NCI-H526 treated with DMSO at 0.1 percent for 48 hours (cell line): ENCODE data around the gene PDE8A.

Experiments used
- DNase-seq: peaks from one replicate; lab custom pipeline; 2025; lab: John Stamatoyannopoulos, UW

Gene PDE8A

GRCh38 chr15:85035980-85036379 is 54.3 kb downstream of the PDE8A start:
- no peak for DNase-seq

- no peak for DNase-seq
These were observed 55.1 kb downstream of the PDE8A start for GRCh38 chr15:85036716-85037115.

- DNase-seq: no peak
These were observed 56.0 kb downstream of the PDE8A start for GRCh38 chr15:85037641-85038040.

- DNase-seq: no peak
These were observed 59.6 kb downstream of the PDE8A start for GRCh38 chr15:85041230-85041629.

DNA sequence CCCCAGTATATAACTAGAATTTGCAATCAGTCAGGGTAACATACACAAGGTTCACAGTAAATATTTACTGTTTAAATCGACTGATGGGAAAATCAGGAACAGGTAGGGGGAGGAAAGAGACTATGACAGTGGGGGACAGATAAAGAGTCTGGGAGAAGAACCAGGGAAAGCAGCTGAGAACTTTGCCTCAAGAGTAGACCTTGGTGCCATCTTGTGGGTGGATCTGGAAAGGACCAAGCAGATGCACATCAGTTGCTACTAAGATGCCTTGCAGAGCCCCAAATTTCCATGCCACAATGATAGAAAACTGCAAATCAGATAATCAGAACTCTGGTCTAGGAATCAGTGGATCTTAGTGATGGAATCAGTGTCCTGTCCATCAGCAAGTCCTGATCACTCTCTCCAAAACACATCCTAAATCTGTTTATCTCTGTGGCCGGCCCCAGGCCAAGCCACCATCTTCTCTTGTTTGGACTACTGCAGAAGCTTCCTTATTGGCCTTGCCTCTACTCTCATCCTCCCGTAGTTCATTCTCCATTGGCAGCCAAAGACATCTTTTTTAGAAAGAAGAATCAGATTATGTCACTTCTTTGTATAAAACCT is 62.7 kb downstream of the PDE8A start:
- DNase-seq: peak; percentile 11

- DNase-seq: no peak
These were observed 63.2 kb downstream of the PDE8A start for GRCh38 chr15:85044894-85045293.

DNA sequence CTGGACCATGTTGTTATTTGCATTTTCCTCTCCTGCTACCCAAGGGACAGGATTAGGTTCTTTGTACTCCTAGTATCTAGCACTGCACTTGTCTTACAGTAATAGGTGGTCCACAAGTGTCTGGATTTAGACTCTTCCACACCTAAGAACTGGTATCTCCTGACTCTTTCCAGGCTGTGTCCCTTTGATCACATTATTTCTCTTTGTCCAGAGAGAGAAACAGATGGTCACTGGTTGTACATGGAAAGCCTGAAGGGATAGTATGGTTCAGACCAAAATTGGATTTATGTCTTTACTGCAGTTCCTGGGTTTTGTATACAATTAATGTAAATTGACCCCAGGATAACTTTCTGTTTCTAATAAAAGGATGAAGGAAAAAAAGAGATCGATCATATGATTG is 64.0 kb downstream of the PDE8A start:
- no peak for DNase-seq

DNA sequence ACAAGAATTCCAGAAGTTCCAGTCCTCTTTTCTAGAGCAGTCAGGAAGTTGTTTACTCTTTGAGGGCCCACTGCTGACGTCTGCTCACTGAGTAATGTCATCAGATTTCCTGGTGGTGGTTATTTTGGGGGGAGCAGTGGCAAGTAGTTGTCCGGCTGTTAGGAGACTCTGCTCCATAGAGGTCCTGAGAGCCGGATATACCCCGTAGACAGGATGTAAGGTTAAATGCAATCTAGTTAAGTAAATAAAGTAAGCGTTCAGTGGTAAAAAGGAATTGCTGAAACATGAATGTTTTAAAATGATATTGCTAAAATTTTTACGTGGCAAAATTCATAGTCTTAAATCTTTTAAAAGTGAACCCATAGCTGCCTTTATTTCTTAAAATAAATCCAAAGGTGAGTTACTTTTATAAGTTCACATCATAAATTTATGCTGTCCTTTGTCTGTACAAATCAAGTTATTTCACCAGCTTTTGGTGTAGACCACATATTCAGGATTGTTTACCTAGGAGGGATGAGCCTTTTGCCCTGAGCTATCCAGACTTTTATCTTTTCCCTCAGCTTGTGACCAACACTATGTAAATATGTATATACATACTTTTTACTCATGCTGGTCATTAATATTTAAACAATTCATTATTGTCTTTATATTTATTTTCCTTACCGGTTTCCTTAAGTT is 65.8 kb downstream of the PDE8A start:
- no peak for DNase-seq

DNA sequence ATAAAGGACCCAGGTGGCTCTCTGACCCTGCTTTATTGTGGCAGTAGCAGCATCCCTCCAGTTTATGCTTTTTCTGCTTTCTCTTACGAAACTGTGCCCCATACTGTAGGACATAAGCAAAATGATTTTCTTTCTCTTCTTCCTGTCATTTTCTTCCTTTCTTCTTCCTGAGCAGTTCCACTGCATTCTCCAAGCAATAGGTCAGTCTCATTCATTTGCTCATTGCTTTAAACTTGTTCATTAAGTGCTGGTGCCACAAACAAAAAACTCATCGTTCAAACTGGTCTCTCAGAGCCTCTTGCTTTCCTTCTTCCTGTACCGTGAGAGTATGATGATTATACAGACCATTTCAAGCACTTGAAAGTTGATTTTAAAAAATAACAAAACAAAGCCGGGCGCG is 66.8 kb downstream of the PDE8A start:
- no peak for DNase-seq

- no peak for DNase-seq
These were observed 68.1 kb downstream of the PDE8A start for GRCh38 chr15:85049805-85050204.

- DNase-seq: no peak
These were observed 78.1 kb downstream of the PDE8A start for GRCh38 chr15:85059734-85060133.

DNA sequence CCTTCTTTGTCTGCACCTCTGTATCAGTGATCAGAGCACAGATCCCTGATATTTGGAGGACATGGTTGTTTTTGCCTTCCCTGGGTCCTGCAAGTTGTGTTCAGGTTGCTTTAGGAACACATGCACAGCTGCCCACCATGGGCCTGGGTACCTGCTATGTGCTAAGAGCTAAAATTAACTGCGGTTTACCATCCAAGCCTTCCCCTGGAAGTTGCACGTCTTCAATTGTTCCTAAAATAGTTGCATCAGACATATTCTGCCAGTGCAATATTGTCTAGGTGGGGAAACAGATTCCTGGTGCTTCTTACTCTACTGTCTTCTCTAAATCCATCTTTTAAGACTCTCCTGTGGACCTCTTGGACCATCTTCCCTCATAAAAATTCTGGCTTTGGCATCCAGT is 80.9 kb downstream of the PDE8A start:
- no peak for DNase-seq

- no peak for DNase-seq
These were observed 81.4 kb downstream of the PDE8A start for GRCh38 chr15:85063088-85063487.

DNA sequence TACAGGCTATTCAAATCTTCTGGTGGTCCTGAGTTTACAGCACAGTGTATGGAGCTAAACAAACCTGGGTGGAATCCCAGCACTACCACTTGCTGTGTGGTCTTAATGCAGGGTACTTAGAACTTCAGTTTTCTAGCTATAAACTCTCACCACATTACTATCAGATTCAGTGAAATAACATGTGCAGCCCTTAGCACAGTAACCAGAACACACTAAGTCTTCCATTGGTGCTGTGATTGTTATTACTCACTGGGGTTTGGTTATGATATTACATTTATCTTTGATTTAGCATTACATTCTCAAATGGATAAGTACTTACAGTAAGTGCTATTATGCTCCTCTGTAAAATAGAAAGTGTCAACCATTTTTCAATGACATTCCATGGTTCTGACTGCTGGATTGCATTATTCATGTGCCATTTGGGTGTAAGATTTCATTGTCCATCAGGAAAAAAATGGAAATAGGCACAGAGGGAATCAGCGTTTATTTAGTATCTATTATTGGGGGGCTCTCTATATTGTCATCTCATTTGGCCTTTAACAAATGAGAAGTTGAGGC is 81.9 kb downstream of the PDE8A start:
- DNase-seq: no peak

- no peak for DNase-seq
These were observed 83.1 kb downstream of the PDE8A start for GRCh38 chr15:85064710-85065109.

DNA sequence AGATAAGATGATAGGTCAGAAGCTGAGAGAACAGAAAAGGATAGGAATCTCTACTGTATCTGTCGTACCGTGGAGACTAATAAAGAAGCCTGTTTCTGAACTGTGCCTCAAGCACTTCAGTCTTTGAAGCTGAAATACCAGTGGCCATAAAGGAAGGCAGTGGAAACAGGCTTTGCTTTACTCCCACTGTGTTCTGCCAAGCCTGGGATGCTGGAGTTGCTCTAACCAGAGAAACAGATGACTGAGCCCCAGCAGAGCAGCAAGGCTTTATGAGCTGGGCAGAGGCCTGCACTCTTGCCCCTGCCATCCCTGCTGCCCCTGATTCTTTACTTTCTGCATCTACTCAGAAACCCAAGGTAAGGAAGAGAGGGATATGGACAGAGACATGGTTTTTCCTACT is 89.4 kb downstream of the PDE8A start:
- no peak for DNase-seq

DNA sequence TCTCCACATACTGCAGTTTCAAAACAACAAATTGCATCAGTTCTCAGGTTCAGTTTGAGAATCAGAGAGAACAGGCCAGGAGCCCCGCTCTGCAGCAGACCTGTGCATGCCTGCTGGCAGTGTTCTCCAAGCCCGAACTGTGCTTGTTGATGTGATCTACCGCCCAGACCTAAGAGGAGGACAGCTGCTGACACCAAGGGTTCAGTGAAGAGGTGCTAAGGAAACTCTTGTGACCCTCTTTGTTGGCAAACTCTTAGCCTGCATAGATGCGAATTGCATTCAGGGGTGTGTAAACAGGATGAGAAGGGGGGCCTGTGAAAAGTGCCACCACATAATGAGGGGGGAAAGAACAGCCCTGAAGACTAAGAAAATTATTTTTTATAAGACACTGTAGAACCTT is 89.8 kb downstream of the PDE8A start:
- no peak for DNase-seq

DNA sequence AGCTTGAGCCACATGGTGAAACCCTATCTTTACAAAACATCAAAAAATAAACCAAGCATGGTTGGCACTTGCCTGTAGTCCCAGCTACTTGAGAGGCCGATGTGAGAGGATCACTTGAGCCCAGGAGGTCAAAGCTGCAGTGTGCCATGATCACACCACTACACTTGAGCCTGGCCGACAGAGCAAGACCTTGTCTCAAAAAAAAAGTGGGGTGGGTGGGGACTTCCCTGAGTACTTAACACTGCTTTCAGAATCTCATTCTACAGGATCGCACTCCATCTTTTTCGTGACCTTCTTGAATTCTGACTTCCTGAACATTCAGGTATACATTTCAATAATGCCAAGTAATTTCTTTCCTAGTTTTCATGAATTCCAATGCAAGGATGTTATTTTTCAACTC is 91.3 kb downstream of the PDE8A start:
- no peak for DNase-seq

DNA sequence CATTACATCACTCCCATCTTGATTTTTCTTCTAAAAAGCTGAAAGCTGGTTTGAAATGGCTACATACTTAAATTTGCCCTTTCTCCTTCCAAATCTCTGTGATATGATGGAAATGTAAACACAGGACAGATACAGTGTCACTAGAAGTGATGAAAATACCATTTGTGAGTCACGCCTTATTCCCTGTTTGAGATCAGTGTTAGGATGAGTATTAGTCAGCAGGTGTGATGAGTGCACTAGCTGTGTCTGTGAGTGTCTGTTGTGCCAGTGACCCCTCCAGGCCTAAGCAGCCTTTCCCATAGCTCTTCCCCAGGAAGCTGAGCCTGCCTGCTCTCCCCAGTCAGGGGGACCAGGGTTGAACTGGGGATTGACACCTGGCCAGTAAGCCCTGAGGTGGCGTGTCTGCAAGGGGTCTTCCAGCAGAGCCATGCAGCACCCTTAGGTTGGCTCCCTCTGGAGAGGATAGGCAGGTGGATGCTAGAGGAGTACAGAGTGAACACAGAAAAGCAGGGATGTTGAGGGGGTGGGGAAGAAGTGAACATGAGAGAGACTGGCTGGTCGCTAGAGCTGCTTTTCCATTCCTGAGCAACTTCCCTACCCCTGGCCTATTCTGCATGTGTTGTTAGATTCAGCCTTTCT is 92.0 kb downstream of the PDE8A start:
- no peak for DNase-seq

GRCh38 chr15:85086855-85087254 is 105.2 kb downstream of the PDE8A start:
- DNase-seq: no peak

DNA sequence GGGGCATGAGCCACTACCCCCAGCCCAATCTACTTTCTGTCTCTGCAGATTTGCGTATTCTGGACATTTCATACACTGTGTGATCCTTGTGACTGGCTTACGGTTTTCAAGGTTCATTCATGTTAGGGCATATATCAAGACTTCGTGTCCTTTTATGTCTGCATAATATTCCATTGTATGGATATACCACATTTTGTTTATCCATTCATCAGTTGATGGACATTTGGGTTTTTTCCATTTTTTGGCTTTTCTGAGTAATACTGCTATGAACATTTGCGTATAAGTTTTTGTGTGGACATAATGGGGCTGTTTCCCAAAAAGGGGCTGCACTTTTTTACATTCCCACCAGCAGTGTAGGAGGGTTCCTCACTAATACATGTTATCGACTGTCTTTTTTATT is 106.6 kb downstream of the PDE8A start:
- DNase-seq: no peak

- no peak for DNase-seq
These were observed 108.4 kb downstream of the PDE8A start for GRCh38 chr15:85089929-85090597.

GRCh38 chr15:85091990-85092389 is 110.3 kb downstream of the PDE8A start:
- DNase-seq: no peak
